Measurements from ENCODE around the gene NT5C1A. TPM values are rescaled to one million over a fixed set of nuclear protein-coding genes. Genes with fewer than 3 reads are reported as not detected.

NT5C1A gene
- total RNA-seq, 1 donor from 2014 or later: not detected

DNA sequence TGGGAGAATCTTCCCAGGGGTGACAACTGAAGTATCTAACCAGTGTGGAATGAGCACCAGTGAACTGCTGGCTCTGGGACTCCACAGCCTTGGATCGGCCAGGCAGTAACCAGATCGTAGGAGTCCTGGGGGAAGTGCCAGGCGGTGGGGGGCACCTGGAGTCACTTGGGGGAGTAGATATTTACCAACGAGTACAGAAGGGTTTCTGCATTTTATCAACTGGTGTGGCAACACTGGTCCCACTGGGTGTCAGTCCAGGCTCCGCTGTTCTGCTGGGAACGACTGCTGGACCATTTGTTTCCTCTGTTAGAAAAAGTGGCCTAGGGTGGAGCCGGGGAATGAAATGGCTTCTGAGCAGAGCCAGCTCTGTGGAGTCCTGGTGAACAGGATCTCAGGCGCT is 46.9 kb downstream of the NT5C1A start:
- DNase-seq (ENCODE audit: low spot score, unreplicated experiment): no peak
- TF ChIP-seq, protein P1, sequence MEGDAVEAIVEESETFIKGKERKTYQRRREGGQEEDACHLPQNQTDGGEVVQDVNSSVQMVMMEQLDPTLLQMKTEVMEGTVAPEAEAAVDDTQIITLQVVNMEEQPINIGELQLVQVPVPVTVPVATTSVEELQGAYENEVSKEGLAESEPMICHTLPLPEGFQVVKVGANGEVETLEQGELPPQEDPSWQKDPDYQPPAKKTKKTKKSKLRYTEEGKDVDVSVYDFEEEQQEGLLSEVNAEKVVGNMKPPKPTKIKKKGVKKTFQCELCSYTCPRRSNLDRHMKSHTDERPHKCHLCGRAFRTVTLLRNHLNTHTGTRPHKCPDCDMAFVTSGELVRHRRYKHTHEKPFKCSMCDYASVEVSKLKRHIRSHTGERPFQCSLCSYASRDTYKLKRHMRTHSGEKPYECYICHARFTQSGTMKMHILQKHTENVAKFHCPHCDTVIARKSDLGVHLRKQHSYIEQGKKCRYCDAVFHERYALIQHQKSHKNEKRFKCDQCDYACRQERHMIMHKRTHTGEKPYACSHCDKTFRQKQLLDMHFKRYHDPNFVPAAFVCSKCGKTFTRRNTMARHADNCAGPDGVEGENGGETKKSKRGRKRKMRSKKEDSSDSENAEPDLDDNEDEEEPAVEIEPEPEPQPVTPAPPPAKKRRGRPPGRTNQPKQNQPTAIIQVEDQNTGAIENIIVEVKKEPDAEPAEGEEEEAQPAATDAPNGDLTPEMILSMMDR (IDR thresholded peaks at IDR 0.05; ENCODE audit: unreplicated experiment): no peak
- H3K9me3 Mint-ChIP-seq (ENCODE audit: low read depth): no peaks in the 10 kb centered on the region
- no peak overlapping the region for H3K27ac Mint-ChIP-seq
- H3K4me1 Mint-ChIP-seq (ENCODE audit: low read depth): peaks cover 1% of the 10 kb centered on the region
- H3K27me3 Mint-ChIP-seq: peaks cover 39% of the 10 kb centered on the region
- H3K36me3 Mint-ChIP-seq (ENCODE audit: insufficient read depth): no peaks in the 10 kb centered on the region
- no peak overlapping the region for H3K4me3 Mint-ChIP-seq (ENCODE audit: low read depth)

- no peak overlapping the region for H3K27ac Mint-ChIP-seq
- DNase-seq (ENCODE audit: low spot score, unreplicated experiment): no peak
- no peaks in the 10 kb centered on the region for H3K9me3 Mint-ChIP-seq (ENCODE audit: low read depth)
- no peaks in the 10 kb centered on the region for H3K36me3 Mint-ChIP-seq (ENCODE audit: insufficient read depth)
- H3K4me1 Mint-ChIP-seq (ENCODE audit: low read depth): peaks cover 1% of the 10 kb centered on the region
- H3K4me3 Mint-ChIP-seq (ENCODE audit: low read depth): no peak overlapping the region
- H3K27me3 Mint-ChIP-seq: peaks cover 32% of the 10 kb centered on the region
- TF ChIP-seq, protein P1 (IDR thresholded peaks at IDR 0.05; ENCODE audit: unreplicated experiment): no peak
Observed at GRCh38 chr1:39623053-39623452, 48.9 kb downstream of the NT5C1A start.

- TF ChIP-seq, protein P1 (IDR thresholded peaks at IDR 0.05; ENCODE audit: unreplicated experiment): no peak
- no peak for DNase-seq (ENCODE audit: low spot score, unreplicated experiment)
- peaks cover 1% of the 10 kb centered on the region for H3K4me1 Mint-ChIP-seq (ENCODE audit: low read depth)
- H3K36me3 Mint-ChIP-seq (ENCODE audit: insufficient read depth): no peaks in the 10 kb centered on the region
- peaks cover 33% of the 10 kb centered on the region for H3K27me3 Mint-ChIP-seq
- H3K9me3 Mint-ChIP-seq (ENCODE audit: low read depth): no peaks in the 10 kb centered on the region
- no peak overlapping the region for H3K27ac Mint-ChIP-seq
- no peak overlapping the region for H3K4me3 Mint-ChIP-seq (ENCODE audit: low read depth)
Observed at GRCh38 chr1:39622427-39622826, 49.5 kb downstream of the NT5C1A start.

DNA sequence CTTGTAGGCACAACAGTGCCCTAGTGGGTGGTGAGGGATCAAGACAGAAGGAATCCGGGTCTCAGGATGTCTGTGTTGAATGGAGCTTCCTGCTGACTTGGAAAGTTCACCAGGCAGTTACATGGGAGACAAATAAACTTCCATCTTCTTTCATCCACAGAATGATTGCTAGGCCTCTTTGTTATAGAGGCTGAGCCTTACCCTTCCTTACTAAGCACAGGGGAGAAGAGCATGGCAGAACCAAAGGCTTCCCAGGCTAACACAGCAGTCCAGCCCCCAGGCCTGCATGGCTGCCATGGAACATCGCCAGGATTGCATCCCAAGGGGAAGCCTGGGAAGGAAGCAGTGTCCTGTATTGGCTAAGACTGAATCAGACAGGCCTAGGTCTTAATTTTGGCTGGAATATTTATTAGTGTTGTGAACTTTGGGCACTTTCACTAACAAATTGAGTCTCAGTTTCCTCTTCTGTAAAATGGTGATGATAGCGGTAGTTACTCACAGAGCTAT is 51.2 kb downstream of the NT5C1A start:
- H3K36me3 Mint-ChIP-seq (ENCODE audit: insufficient read depth): no peaks in the 10 kb centered on the region
- no peak for DNase-seq (ENCODE audit: low spot score, unreplicated experiment)
- no peaks in the 10 kb centered on the region for H3K9me3 Mint-ChIP-seq (ENCODE audit: low read depth)
- H3K27ac Mint-ChIP-seq: no peak overlapping the region
- H3K4me1 Mint-ChIP-seq (ENCODE audit: low read depth): peaks cover 2% of the 10 kb centered on the region
- H3K4me3 Mint-ChIP-seq (ENCODE audit: low read depth): no peak overlapping the region
- H3K27me3 Mint-ChIP-seq: peaks cover 31% of the 10 kb centered on the region
- TF ChIP-seq, protein P1 (IDR thresholded peaks at IDR 0.05; ENCODE audit: unreplicated experiment): no peak

DNA sequence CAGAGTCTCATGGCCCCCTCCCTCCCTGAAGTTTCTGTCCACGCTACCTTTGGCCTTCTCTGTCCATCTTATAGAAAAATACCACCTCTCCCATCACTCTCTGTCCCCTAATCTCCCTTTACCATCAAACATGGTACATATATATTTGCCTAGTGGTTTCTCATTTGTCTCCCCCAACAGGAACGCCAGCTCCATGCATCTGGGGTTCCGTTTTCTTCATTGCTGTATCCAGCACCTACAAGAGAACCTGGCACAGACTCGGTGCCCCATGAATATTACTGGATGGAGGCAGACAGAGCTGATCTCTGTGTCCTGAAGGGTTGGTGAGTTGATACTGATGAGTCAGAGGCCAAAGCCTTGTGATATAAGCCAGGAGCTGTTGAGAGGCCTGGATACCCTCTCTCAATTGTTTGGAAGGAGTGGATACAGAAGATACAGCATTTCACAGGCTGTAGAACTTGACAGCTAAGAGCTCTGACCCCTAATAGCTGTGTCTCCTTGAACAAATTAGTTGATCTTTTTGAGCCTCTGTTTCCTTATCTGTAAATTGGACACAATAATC is 54.3 kb downstream of the NT5C1A start:
- Mint-ChIP-seq H3K4me3 (ENCODE audit: low read depth) (no peak overlapping the region), H3K27me3 (peaks cover 8% of the 10 kb centered on the region), H3K9me3 (ENCODE audit: low read depth) (no peaks in the 10 kb centered on the region), H3K27ac (no peak overlapping the region), H3K36me3 (ENCODE audit: insufficient read depth) (no peaks in the 10 kb centered on the region), H3K4me1 (ENCODE audit: low read depth) (peaks cover 4% of the 10 kb centered on the region)
- DNase-seq (ENCODE audit: low spot score, unreplicated experiment): no peak
- TF ChIP-seq, protein P1 (IDR thresholded peaks at IDR 0.05; ENCODE audit: unreplicated experiment): no peak
